GM12892 (cell line): ENCODE data around the gene HOXC9.

Experiments
- POLR2A ChIP-seq: IDR thresholded peaks from 2 replicates; pipeline ENCODE4 v1.6.1; 2011; ENCODE audit warnings: low read depth, low read length, control low read depth
- POLR2AphosphoS5 ChIP-seq: IDR thresholded peaks from 2 replicates; pipeline ENCODE4 v1.6.1; 2011; ENCODE audit warnings: low read depth, low read length, control low read depth

DNA sequence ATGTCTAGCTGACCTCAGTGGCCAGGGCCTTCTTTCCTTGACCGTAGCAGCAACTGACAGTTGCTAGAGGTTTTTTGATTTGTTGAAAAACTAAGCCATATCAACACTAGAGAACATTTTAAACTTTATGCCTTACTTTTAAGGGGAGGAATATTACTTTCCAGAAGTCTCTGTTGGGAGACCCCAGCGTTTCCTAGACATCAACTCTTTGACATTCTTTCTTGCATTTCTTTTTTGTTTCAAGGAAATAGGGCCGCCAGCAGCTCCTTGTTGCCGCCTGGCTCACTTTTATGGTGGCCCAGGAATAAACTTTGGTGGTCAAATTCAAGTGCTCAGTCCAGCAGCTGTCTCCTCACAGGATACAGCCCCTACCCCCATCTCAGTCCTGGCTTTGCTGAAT lies 29.5 kb upstream of the HOXC9 start:
- TF ChIP-seq POLR2A: no peak
- no peak for TF ChIP-seq POLR2AphosphoS5
